HG03097 (cell line): ENCODE results near the gene PIK3C2G.

Experiments
- ATAC-seq: cut with Tn5 transposase; IDR thresholded peaks from one replicate; pipeline ENCODE4 v1.9.1; 2021; ENCODE audit not compliant: unreplicated experiment, low FRiP score

PIK3C2G gene

GRCh38 chr12:18551106-18551505 lies 289.8 kb downstream of the PIK3C2G start:
- no peak for ATAC-seq

- no peak for ATAC-seq
These were observed 290.4 kb downstream of the PIK3C2G start for GRCh38 chr12:18551701-18552100.

- no peak for ATAC-seq
These were observed 291.5 kb downstream of the PIK3C2G start for GRCh38 chr12:18552829-18553228.

- ATAC-seq: no peak
These were observed 294.8 kb downstream of the PIK3C2G start for GRCh38 chr12:18556161-18556560.

- no peak for ATAC-seq
These were observed 297.9 kb downstream of the PIK3C2G start for GRCh38 chr12:18559242-18559641.

- ATAC-seq: no peak
These were observed 301.2 kb downstream of the PIK3C2G start for GRCh38 chr12:18562531-18562930.

GRCh38 chr12:18564306-18564705 lies 303.0 kb downstream of the PIK3C2G start:
- ATAC-seq: no peak

GRCh38 chr12:18567787-18568186 lies 306.5 kb downstream of the PIK3C2G start:
- ATAC-seq: no peak

GRCh38 chr12:18570543-18570942 lies 309.2 kb downstream of the PIK3C2G start:
- no peak for ATAC-seq

- ATAC-seq: no peak
These were observed 314.8 kb downstream of the PIK3C2G start for GRCh38 chr12:18576104-18576626.

GRCh38 chr12:18576648-18577047 lies 315.3 kb downstream of the PIK3C2G start:
- ATAC-seq: no peak

GRCh38 chr12:18578191-18578590 lies 316.9 kb downstream of the PIK3C2G start:
- no peak for ATAC-seq

GRCh38 chr12:18580291-18580690 lies 319.0 kb downstream of the PIK3C2G start:
- ATAC-seq: no peak

- no peak for ATAC-seq
These were observed 319.4 kb downstream of the PIK3C2G start for GRCh38 chr12:18580706-18581105.

GRCh38 chr12:18581232-18581962 lies 320.1 kb downstream of the PIK3C2G start:
- no peak for ATAC-seq

GRCh38 chr12:18583655-18584054 lies 322.3 kb downstream of the PIK3C2G start:
- no peak for ATAC-seq

- ATAC-seq: no peak
These were observed 325.3 kb downstream of the PIK3C2G start for GRCh38 chr12:18586581-18586980.

GRCh38 chr12:18589316-18589715 lies 328.0 kb downstream of the PIK3C2G start:
- ATAC-seq: no peak

GRCh38 chr12:18591473-18591872 lies 330.2 kb downstream of the PIK3C2G start:
- ATAC-seq: no peak

- ATAC-seq: no peak
These were observed 334.1 kb downstream of the PIK3C2G start for GRCh38 chr12:18595412-18595811.

GRCh38 chr12:18601962-18602361 lies 340.6 kb downstream of the PIK3C2G start:
- ATAC-seq: no peak

GRCh38 chr12:18612971-18613370 lies 351.7 kb downstream of the PIK3C2G start:
- no peak for ATAC-seq
